Body of pancreas (tissue), 4 donors: ENCODE data around the gene RRAGC.

Source experiments
- POLR2A ChIP-seq, 3 donors: fragments of 450-650 bp; IDR thresholded peaks; one replicate each; pipeline ENCODE4 v1.6.1; 2016; ENCODE audit warnings: antibody characterized with exemption in 3 of 3, mild to moderate bottlenecking in 2 of 3
- TF ChIP-seq, protein P1 (sequence below), 7 experiments: fragments of 450-650 bp in 4 of 7; fragments of 200-600 bp in 3 of 7; sonication (generic) in 3 of 7; IDR thresholded peaks; one replicate each; pipeline ENCODE4 v1.5.1; 2016 to 2019; ENCODE audit warnings: antibody characterized with exemption in 7 of 7

DNA sequence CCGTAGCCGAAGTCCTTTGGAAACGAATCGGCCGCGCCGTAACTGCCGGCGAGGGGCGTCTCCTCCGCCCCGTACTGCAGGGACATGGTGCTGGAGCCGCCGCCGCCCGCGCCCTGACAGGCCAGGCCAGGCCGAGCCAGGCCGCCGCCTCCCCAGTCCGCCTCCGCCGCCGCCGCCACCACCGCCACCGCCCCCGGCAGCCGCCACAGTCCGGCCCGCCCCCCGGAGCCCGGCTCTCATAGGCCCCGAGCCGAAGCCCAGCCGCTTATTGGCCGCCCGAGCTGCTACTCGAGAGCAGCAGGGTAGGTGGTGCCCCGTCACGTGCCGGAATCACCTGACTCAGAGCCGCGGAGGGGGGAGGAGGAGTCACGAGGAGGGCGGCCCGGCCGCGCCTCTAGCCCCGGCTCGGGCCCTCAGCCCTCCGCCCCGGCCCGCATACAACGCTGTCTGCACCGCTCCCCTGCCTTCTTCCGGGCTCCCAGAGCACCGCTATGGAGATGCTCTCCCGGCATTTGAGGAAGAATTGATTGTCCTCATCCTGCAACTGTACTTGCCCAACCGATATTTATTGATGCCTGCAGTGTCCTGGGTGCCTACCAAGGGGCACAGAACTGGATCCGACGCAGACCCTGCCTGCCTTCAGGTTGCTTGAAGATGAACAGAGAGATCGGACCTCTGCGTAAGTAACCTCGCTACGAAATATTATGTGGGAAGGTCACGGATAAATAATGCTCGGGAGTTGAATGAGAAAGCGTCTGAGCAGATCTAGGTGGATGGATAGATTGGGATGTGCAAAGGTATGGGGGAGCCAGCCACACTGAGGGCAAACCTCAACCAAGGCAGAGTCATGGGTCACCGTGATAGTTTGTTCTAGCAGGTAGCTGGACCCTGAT is at the start of gene RRAGC:
- TF ChIP-seq POLR2A (IDR thresholded peaks at IDR 0.05): peak; percentile 29 to 60 (median 50)
- TF ChIP-seq, protein P1, sequence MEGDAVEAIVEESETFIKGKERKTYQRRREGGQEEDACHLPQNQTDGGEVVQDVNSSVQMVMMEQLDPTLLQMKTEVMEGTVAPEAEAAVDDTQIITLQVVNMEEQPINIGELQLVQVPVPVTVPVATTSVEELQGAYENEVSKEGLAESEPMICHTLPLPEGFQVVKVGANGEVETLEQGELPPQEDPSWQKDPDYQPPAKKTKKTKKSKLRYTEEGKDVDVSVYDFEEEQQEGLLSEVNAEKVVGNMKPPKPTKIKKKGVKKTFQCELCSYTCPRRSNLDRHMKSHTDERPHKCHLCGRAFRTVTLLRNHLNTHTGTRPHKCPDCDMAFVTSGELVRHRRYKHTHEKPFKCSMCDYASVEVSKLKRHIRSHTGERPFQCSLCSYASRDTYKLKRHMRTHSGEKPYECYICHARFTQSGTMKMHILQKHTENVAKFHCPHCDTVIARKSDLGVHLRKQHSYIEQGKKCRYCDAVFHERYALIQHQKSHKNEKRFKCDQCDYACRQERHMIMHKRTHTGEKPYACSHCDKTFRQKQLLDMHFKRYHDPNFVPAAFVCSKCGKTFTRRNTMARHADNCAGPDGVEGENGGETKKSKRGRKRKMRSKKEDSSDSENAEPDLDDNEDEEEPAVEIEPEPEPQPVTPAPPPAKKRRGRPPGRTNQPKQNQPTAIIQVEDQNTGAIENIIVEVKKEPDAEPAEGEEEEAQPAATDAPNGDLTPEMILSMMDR (IDR thresholded peaks at IDR 0.05): no peak
